OCI-LY7 (cell line): ENCODE data around the gene UBTD1.

Experiments
- CTCF ChIP-seq: fragments of 200-600 bp; sonication (generic); conservative IDR thresholded peaks from 2 replicates; pipeline ENCODE4 v1.5.1; 2014; ENCODE audit warnings: mild to moderate bottlenecking, antibody characterized with exemption, low read length, moderate library complexity, mixed read lengths
- EZH2phosphoT487 ChIP-seq: fragments of 200-600 bp; sonication (generic); IDR thresholded peaks from 2 replicates; pipeline ENCODE4 v1.6.1; 2018; ENCODE audit warnings: low read depth, borderline replicate concordance, mild to moderate bottlenecking, mixed run types, antibody characterized with exemption, low read length, moderate library complexity, mixed read lengths

- TF ChIP-seq EZH2phosphoT487 (no peak), CTCF (no peak)
Observed at GRCh38 chr10:97490592-97490991, 8.1 kb upstream of the UBTD1 start.
